ENCODE measurements around the gene BCLAF3.

- TF ChIP-seq, protein P1, sequence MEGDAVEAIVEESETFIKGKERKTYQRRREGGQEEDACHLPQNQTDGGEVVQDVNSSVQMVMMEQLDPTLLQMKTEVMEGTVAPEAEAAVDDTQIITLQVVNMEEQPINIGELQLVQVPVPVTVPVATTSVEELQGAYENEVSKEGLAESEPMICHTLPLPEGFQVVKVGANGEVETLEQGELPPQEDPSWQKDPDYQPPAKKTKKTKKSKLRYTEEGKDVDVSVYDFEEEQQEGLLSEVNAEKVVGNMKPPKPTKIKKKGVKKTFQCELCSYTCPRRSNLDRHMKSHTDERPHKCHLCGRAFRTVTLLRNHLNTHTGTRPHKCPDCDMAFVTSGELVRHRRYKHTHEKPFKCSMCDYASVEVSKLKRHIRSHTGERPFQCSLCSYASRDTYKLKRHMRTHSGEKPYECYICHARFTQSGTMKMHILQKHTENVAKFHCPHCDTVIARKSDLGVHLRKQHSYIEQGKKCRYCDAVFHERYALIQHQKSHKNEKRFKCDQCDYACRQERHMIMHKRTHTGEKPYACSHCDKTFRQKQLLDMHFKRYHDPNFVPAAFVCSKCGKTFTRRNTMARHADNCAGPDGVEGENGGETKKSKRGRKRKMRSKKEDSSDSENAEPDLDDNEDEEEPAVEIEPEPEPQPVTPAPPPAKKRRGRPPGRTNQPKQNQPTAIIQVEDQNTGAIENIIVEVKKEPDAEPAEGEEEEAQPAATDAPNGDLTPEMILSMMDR (IDR thresholded peaks at IDR 0.05): no peak
- no peak for TF ChIP-seq POLR2A (IDR thresholded peaks at IDR 0.05)
Observed at GRCh38 chrX:19947612-19948011, 43.2 kb downstream of the BCLAF3 start.

Measured in tibial nerve (tissue), 3 donors.